Fibroblast of skin of left quadriceps (primary cell): ENCODE measurements around the gene ADAMTS7.
"Not testable (repeated sequence)": the region's sequence is repeated elsewhere in the genome, so short reads cannot be mapped to it uniquely, and the experiment has no call there.

ENCODE experiments used
- DNase-seq, 2 experiments: peaks; one replicate each; pipeline ENCODE4 v3.0.0-alpha.2; 2013; ENCODE audit warnings: low read depth in 2 of 2

The ADAMTS7 gene

GRCh38 chr15:78753751-78754535 is 57.3 kb downstream of the ADAMTS7 start:
- not testable (repeated sequence) for DNase-seq

- not testable (repeated sequence) for DNase-seq
These were observed 58.0 kb downstream of the ADAMTS7 start for GRCh38 chr15:78753359-78753659.

- no peak for DNase-seq
These were observed 58.5 kb downstream of the ADAMTS7 start for GRCh38 chr15:78752492-78753358.

GRCh38 chr15:78751602-78751979 is 59.7 kb downstream of the ADAMTS7 start:
- no peak for DNase-seq

- DNase-seq: peak; percentile 56 to 60
These were observed 60.2 kb downstream of the ADAMTS7 start for GRCh38 chr15:78750974-78751601.

GRCh38 chr15:78750566-78750965 is 60.7 kb downstream of the ADAMTS7 start:
- DNase-seq: no peak

- DNase-seq: no peak
These were observed 61.4 kb downstream of the ADAMTS7 start for GRCh38 chr15:78749831-78750230.

- DNase-seq: not testable (repeated sequence)
These were observed 63.4 kb downstream of the ADAMTS7 start for GRCh38 chr15:78747877-78748276.

GRCh38 chr15:78741674-78742073 is 69.6 kb downstream of the ADAMTS7 start:
- DNase-seq: not testable (repeated sequence)

- no peak for DNase-seq
These were observed 70.4 kb downstream of the ADAMTS7 start for GRCh38 chr15:78740904-78741274.

GRCh38 chr15:78739996-78740903 is 71.0 kb downstream of the ADAMTS7 start:
- DNase-seq: no peak

- no peak for DNase-seq
These were observed 72.1 kb downstream of the ADAMTS7 start for GRCh38 chr15:78739206-78739605.

- DNase-seq: not testable (repeated sequence)
These were observed 73.2 kb downstream of the ADAMTS7 start for GRCh38 chr15:78737931-78738558.

GRCh38 chr15:78737187-78737820 is 74.0 kb downstream of the ADAMTS7 start:
- no peak for DNase-seq

GRCh38 chr15:78736286-78736685 is 75.0 kb downstream of the ADAMTS7 start:
- not testable (repeated sequence) for DNase-seq

- no peak for DNase-seq
These were observed 76.7 kb downstream of the ADAMTS7 start for GRCh38 chr15:78734451-78735064.

GRCh38 chr15:78732634-78733033 is 78.6 kb downstream of the ADAMTS7 start:
- DNase-seq: no peak

- DNase-seq: no peak
These were observed 80.3 kb downstream of the ADAMTS7 start for GRCh38 chr15:78730955-78731354.

GRCh38 chr15:78728427-78728826 is 82.8 kb downstream of the ADAMTS7 start:
- DNase-seq: not testable (repeated sequence)

- DNase-seq: no peak
These were observed 83.7 kb downstream of the ADAMTS7 start for GRCh38 chr15:78727561-78727960.
